Mammary epithelial cell (primary cell): ENCODE data around the gene SLC6A4.

Experiments
- EZH2 ChIP-seq: IDR thresholded peaks from 2 replicates; pipeline ENCODE4 v1.6.1; 2012; ENCODE audit warnings: low read length, inconsistent platforms, borderline replicate concordance
- TF ChIP-seq, protein P1 (sequence below), 2 donors: IDR thresholded peaks in 1 of 2; conservative IDR thresholded peaks in 1 of 2; 2 replicates each; pipeline ENCODE4 v1.5.1; 2011 to 2012; ENCODE audit warnings: inconsistent platforms in 2 of 2, low read length in 2 of 2, mild to moderate bottlenecking in 2 of 2, control low read depth in 1 of 2, low read depth in 1 of 2; ENCODE audit not compliant: insufficient read depth in 1 of 2; ENCODE audit errors: extremely low read depth in 1 of 2

DNA sequence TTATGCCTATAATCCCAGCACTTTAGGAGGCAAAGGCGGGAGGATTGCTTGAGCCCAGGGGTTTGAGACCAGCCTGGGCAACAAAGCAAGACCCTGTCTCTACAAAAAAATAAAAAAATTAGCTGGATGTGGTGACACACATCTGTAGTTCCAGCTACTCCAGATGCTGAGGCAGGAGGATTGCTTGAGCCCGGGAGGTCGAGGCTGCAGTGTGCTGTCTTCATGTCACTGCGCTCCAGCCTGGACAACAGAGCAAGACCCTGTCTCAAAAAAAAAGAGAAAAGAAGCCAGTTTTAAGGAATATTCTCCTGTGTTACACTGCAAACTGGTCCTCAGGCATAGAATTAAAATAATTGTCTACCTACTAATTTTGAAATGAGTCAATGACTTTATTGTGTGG lies 71.0 kb downstream of the SLC6A4 start:
- no peak for TF ChIP-seq EZH2
- TF ChIP-seq, protein P1, sequence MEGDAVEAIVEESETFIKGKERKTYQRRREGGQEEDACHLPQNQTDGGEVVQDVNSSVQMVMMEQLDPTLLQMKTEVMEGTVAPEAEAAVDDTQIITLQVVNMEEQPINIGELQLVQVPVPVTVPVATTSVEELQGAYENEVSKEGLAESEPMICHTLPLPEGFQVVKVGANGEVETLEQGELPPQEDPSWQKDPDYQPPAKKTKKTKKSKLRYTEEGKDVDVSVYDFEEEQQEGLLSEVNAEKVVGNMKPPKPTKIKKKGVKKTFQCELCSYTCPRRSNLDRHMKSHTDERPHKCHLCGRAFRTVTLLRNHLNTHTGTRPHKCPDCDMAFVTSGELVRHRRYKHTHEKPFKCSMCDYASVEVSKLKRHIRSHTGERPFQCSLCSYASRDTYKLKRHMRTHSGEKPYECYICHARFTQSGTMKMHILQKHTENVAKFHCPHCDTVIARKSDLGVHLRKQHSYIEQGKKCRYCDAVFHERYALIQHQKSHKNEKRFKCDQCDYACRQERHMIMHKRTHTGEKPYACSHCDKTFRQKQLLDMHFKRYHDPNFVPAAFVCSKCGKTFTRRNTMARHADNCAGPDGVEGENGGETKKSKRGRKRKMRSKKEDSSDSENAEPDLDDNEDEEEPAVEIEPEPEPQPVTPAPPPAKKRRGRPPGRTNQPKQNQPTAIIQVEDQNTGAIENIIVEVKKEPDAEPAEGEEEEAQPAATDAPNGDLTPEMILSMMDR (conservative IDR thresholded peaks at IDR 0.05 in 1 of 2, IDR thresholded peaks at IDR 0.05 in 1 of 2; ENCODE audit: extremely low read depth in 1 of 2, insufficient read depth in 1 of 2, low read depth in 1 of 2, low read length in 2 of 2) = no peak
